Forelimb muscle (tissue), 1 donor: ENCODE measurements around the gene WBP2. TPM values are rescaled to one million over a fixed set of nuclear protein-coding genes. Genes with fewer than 3 reads are reported as not detected.
"Not testable (repeated sequence)": the region's sequence is repeated elsewhere in the genome, so short reads cannot be mapped to it uniquely, and the experiment has no call there.

Experiments used
- DNase-seq: peaks from one replicate; pipeline ENCODE4 v3.0.0-alpha.2; 2013; ENCODE audit warnings: low read depth
- polyA plus RNA-seq: library from polyadenylated mRNA; unstranded; fragments of 120-200 nt; gene quantifications from one replicate; pipeline ENCODE4 v1.2.1, GENCODE V29; 2013; ENCODE audit not compliant: insufficient read length

WBP2 gene
- polyA plus RNA-seq, 1 donor = 51.9 TPM

GRCh38 chr17:75814021-75814395, 41.1 kb downstream of the WBP2 start:
- DNase-seq = no peak

DNA sequence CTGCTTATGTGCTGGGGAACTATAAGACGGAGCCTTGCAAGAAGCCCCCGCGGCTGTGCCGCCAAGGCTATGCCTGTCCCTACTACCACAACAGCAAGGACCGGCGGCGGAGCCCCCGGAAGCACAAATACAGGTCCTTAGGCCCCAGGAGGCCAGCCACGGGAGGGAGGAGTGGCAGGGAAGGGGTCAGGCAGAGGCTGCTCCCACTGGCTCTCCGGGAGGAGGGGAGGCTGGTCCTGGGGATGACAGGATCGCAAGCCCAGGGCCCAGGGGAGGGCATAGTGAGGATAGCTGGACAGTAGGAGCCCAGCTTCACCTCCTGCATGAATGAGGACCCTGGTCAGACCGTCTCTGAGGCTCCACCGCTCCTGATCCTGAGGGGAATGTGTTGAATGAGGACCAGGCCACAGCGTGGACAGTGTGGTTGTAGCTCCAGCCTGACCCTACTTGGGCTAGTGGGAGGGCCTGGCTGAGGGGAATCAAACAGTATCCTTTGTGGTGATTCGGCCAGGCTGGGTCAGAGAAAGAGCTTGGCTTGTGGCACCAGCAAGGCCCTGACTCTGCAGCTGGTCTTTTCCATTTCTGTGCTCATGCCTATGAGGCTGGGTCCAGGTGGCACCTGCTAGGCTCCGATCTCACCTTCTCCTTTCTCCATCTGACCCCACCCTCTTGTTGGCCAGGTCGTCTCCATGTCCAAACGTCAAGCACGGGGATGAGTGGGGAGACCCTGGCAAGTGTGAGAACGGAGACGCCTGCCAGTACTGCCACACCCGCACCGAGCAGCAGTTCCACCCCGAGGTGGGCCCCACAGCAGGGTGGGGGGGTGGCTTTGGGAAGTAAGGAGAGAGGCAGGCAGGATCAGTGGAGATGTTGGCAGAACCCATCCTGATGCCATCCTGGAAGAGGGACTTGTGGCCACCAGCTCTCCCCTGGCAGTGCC, 41.8 kb downstream of the WBP2 start:
- DNase-seq = no peak

- DNase-seq = no peak
Observed at GRCh38 chr17:75812096-75813013, 42.8 kb downstream of the WBP2 start.

- DNase-seq = no peak
Observed at GRCh38 chr17:75811174-75811573, 44.0 kb downstream of the WBP2 start.

- DNase-seq = not testable (repeated sequence)
Observed at GRCh38 chr17:75810756-75811155, 44.4 kb downstream of the WBP2 start.

GRCh38 chr17:75810216-75810615, 44.9 kb downstream of the WBP2 start:
- DNase-seq = no peak

DNA sequence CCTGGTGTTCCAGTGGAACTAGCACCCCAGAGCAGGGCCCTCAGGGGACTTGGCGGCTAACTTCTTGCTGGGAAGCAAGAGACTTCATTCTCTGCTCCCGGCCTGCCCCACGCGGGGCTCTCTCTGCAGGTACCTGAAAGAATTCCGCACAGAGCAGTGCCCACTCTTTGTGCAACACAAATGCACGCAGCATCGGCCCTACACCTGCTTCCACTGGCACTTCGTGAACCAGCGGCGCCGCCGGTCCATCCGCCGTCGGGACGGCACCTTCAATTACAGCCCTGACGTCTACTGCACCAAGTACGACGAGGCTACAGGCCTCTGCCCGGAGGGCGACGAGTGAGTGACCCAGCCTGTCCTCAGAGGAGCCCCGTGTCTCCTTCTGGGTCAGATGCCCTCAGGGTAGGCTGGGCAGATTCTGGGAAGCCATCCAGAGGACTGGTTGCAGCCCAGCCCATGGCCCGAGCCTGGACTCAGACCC, 45.5 kb downstream of the WBP2 start:
- no peak for DNase-seq

- no peak for DNase-seq
Observed at GRCh38 chr17:75808905-75809621, 46.1 kb downstream of the WBP2 start.

DNA sequence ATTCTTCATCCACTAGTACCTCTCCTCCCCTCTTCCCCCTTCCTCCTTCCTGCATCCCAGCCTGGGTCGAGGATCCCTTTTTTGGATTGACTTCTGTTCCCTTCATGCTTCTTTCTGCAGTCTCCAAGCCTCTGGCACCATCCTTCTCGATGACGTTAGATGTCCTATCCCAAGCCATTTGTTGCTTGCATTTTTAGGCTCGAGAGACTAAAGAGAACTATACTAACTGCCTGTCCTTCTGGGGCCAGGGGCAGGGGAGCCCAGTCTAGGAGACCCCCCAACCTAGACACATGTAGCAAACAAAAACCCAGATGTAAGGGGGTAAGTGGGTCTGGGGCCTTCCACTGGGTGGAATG, 46.6 kb downstream of the WBP2 start:
- no peak for DNase-seq

GRCh38 chr17:75807861-75808260, 47.3 kb downstream of the WBP2 start:
- no peak for DNase-seq

- no peak for DNase-seq
Observed at GRCh38 chr17:75806822-75807500, 48.2 kb downstream of the WBP2 start.

DNA sequence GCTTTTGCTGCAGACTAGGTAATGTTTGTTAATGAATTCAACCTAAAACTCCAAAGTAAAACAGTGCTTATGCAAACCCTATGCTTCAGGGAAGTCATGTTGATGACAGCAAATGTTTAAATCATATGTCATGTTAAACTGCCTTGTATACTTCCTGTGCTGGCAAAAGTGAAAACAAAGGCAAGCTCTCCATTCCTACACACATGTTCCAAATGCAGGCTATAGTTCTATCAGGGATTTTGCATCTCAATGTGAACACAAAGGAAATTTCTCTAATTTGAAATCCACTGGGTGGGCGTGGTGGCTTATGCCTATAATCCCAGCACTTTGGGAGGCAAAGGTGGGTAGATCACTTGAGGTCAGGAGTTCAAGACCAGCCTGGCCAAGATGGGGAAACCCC, 51.3 kb downstream of the WBP2 start:
- DNase-seq = no peak

GRCh38 chr17:75799402-75799801, 55.7 kb downstream of the WBP2 start:
- DNase-seq = no peak

DNA sequence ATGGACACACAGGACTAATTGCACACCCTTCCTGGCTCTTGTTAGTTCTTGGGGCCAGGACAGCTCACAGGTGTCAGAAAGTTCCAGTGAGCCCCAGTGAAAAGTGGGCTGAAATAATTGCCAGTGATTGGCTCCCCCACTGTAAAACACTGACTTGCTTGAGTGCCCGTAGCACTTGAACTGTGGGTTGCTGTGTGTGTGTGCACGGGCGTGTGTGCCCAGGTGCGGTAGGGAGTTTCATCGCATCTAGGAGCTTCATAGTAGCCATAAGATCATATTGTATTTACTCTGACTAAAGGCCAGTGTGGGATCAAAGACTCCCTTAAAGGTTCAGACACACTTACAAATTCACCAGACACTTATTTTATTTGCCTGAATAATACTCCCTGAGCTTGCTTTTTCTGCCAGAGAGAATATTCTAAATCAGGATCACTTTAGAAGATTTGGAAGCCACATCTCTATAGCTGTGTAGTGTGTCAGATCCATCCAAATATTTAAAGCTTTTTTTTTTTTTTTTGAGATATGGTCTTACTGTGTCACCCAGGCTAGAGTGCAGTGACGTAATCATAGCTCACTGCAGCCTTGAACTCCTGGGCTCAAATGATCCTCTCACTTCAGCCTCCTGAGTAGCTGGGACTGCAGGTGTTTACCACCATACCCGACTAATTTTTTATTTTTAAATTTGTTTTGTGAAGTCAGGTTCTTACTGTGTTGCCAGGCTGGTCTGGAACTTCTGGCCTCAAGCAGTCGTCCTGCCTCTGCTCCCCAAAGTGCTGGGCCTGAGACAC, 59.1 kb downstream of the WBP2 start:
- no peak for DNase-seq

Other genes with a start within 250 kb of the WBP2 start
- gene SMIM5, start 221.9 kb downstream of the WBP2 start, polyA plus RNA-seq = 9.2 TPM
- gene RECQL5, start 188.2 kb downstream of the WBP2 start, polyA plus RNA-seq = 15.0 TPM
- 72.4 TPM for gene SAP30BP, start 188.0 kb downstream of the WBP2 start, polyA plus RNA-seq
- gene ITGB4, start 133.9 kb downstream of the WBP2 start, polyA plus RNA-seq = 4.6 TPM
- 24.8 TPM for gene GALK1, start 90.1 kb downstream of the WBP2 start, polyA plus RNA-seq
- gene UNK, start 70.5 kb downstream of the WBP2 start, polyA plus RNA-seq = 21.9 TPM
- gene UNC13D, start 10.9 kb downstream of the WBP2 start, polyA plus RNA-seq = 3.7 TPM
- 19.3 TPM for gene TRIM47, start 23.2 kb upstream of the WBP2 start, polyA plus RNA-seq
- 16.4 TPM for gene TRIM65, start 41.6 kb upstream of the WBP2 start, polyA plus RNA-seq
- gene MRPL38, start 49.5 kb upstream of the WBP2 start, polyA plus RNA-seq = 73.6 TPM
- gene FBF1, start 85.7 kb upstream of the WBP2 start, polyA plus RNA-seq = 7.9 TPM
- gene ACOX1, start 123.8 kb upstream of the WBP2 start, polyA plus RNA-seq = 18.9 TPM
- 9.9 TPM for gene TEN1, start 123.9 kb upstream of the WBP2 start, polyA plus RNA-seq
- gene CDK3, start 145.5 kb upstream of the WBP2 start, polyA plus RNA-seq = 4.6 TPM
- gene EVPL, start 172.0 kb upstream of the WBP2 start, polyA plus RNA-seq = 0.20 TPM
- 82.4 TPM for gene SRP68, start 217.2 kb upstream of the WBP2 start, polyA plus RNA-seq
- not detected for gene GALR2, start 219.4 kb upstream of the WBP2 start, polyA plus RNA-seq
- 7.2 TPM for gene ZACN, start 223.8 kb upstream of the WBP2 start, polyA plus RNA-seq
- gene EXOC7, start 248.5 kb upstream of the WBP2 start, polyA plus RNA-seq = 78.3 TPM